AG04449 (cell line): ENCODE results near the gene COQ6.
A peak's percentile ranks its signal among the peaks of the same experiment; 100 is the strongest.
"Not testable (repeated sequence)": the region's sequence is repeated elsewhere in the genome, so short reads cannot be mapped to it uniquely, and the experiment has no call there.

Experiments
- CTCF ChIA-PET: fragments of 350-600 bp; formaldehyde crosslinking; extraction: SDS; loops from one replicate; lab custom pipeline; 2021; ENCODE audit warnings: antibody characterized with exemption; lab: Yijun Ruan, JAX
- POLR2A ChIA-PET: fragments of 400-600, 350-600 bp; formaldehyde crosslinking; extraction: SDS; loops from one replicate; lab custom pipeline; 2020; ENCODE audit warnings: antibody characterized with exemption, inconsistent platforms; lab: Yijun Ruan, JAX
- DNase-seq: peaks from one replicate; pipeline ENCODE4 v3.0.0-alpha.2; 2010; ENCODE audit warnings: low read depth, low spot score
- H3K4me3 ChIP-seq: 2 replicates; pipeline ENCODE4 v1.5.1; 2011; ENCODE audit warnings: low read depth, mild to moderate bottlenecking, control low read depth, low read length
- CTCF ChIP-seq: IDR thresholded peaks from one replicate; pipeline ENCODE4 v1.5.1; 2011; ENCODE audit warnings: mild to moderate bottlenecking, moderate library complexity, low read length, control low read depth, inconsistent platforms; ENCODE audit not compliant: insufficient read depth; ENCODE audit errors: missing control alignments

COQ6 gene

GRCh38 chr14:73949752-73950734, at the start of gene COQ6, which contains the start of gene FAM161B:
Gene COQ6 (plus strand): TSS chr14:73950302. CDS start chr14:73950333, 31 bp downstream.
Gene FAM161B (minus strand): TSS chr14:73950094. CDS start chr14:73950026, 68 bp downstream.
- peak; percentile 13 for TF ChIP-seq CTCF
- CTCF ChIA-PET, result interaction anchor here (0.7 to 0.8 kb wide), 2 partner anchors 19 to 1656 kb away, joined by 3 read pairs; no protein-coding TSS in a partner anchor
- peak within 1 kb of the TSS; percentile 99 for H3K4me3 ChIP-seq
- POLR2A ChIA-PET, result interaction anchor here (0.7 to 1.2 kb wide), 4 partner anchors 12 to 69 kb away, joined by 3 read pairs; partner anchors contain the start of genes BBOF1, ENTPD5 and ZNF410
- peak; percentile 67 for DNase-seq

- H3K4me3 ChIP-seq, result no peak overlapping the region
- ChIA-PET POLR2A (no interaction called here), CTCF (interaction anchor here (1.5 kb wide), 1 partner anchor 175 kb away, joined by 4 read pairs; no protein-coding TSS in a partner anchor)
- no peak for DNase-seq
- no peak for TF ChIP-seq CTCF
These were observed 47.1 kb upstream of the COQ6 start for GRCh38 chr14:73903028-73903427.

GRCh38 chr14:73909681-73910080, 40.4 kb upstream of the COQ6 start:
- no peak overlapping the region for H3K4me3 ChIP-seq
- POLR2A ChIA-PET, result no interaction called here
- no peak for DNase-seq
- TF ChIP-seq CTCF, result no peak
- CTCF ChIA-PET, result no interaction called here

- CTCF ChIA-PET, result interaction anchor here (0.9 to 1.2 kb wide), 2 partner anchors 12 to 126 kb away, joined by 3 read pairs; no protein-coding TSS in a partner anchor
- H3K4me3 ChIP-seq, result no peak overlapping the region
- POLR2A ChIA-PET, result no interaction called here
- DNase-seq, result peak; percentile 31
- no peak for TF ChIP-seq CTCF
These were observed 36.8 kb upstream of the COQ6 start for GRCh38 chr14:73913256-73913655.

GRCh38 chr14:73916324-73916723, 33.8 kb upstream of the COQ6 start:
- DNase-seq, result no peak
- no peak for TF ChIP-seq CTCF
- ChIA-PET POLR2A (no interaction called here), CTCF (interaction anchor here (1.2 to 1.8 kb wide), 2 partner anchors 19 to 124 kb away, joined by 4 to 6 read pairs; no protein-coding TSS in a partner anchor)
- no peak overlapping the region for H3K4me3 ChIP-seq

GRCh38 chr14:73919457-73919856, 30.6 kb upstream of the COQ6 start:
- POLR2A ChIA-PET, H3K4me3 ChIP-seq, DNase-seq: not testable (repeated sequence)
- CTCF ChIA-PET, result interaction anchor here (1.0 kb wide), 1 partner anchor 16 kb away, joined by 3 read pairs; no protein-coding TSS in a partner anchor
